WTC11 (cell line): ENCODE data around the gene RASGRF1. TPM values are rescaled to one million over a fixed set of nuclear protein-coding genes. Genes with fewer than 3 reads are reported as not detected.

Source experiments
- ATAC-seq: fragments of 200-7000 bp; cut with Tn5 transposase; 2 replicates; pipeline ENCODE4 v1.10.0; 2021; ENCODE audit warnings: mild to moderate bottlenecking, moderate library complexity
- CTCF ChIA-PET: fragments of 300-600 bp; sonication (Branson Sonifier 250); formaldehyde crosslinking; loops from one replicate; lab custom pipeline; 2021; ENCODE audit warnings: antibody characterized with exemption; lab: Charles Lee
- POLR2A ChIA-PET: fragments of 350-600 bp; sonication (Branson Sonifier 250); formaldehyde crosslinking; loops from one replicate; lab custom pipeline; 2021; ENCODE audit warnings: antibody characterized with exemption; lab: Charles Lee
- DNase-seq: peaks from one replicate; pipeline ENCODE4 v3.0.0; 2021; ENCODE audit warnings: low spot score
- H3K27ac Mint-ChIP-seq: 2 replicates; pipeline ENCODE4 v1.8.0; 2021; ENCODE audit warnings: mixed read lengths
- H3K27me3 Mint-ChIP-seq: 2 replicates; pipeline ENCODE4 v1.8.0; 2021; ENCODE audit warnings: low read depth, mild to moderate bottlenecking, moderate library complexity, mixed read lengths
- H3K36me3 Mint-ChIP-seq: 2 replicates; pipeline ENCODE4 v1.8.0; 2021; ENCODE audit warnings: mixed read lengths
- H3K4me1 Mint-ChIP-seq: 2 replicates; pipeline ENCODE4 v1.8.0; 2022; ENCODE audit warnings: mixed read lengths
- H3K4me3 Mint-ChIP-seq: 2 replicates; pipeline ENCODE4 v1.8.0; 2021; ENCODE audit warnings: mild to moderate bottlenecking, moderate library complexity, mixed read lengths
- H3K9me3 Mint-ChIP-seq: 2 replicates; pipeline ENCODE4 v1.8.0; 2021; ENCODE audit warnings: mixed read lengths
- CBFB ChIP-seq: sonication (generic); formaldehyde crosslinking; IDR thresholded peaks from 2 replicates; pipeline ENCODE4 v1.8.1; 2022; ENCODE audit warnings: mild to moderate bottlenecking, low read depth, missing genetic modification reagents
- CREB1 ChIP-seq: sonication (generic); formaldehyde crosslinking; IDR thresholded peaks from 2 replicates; pipeline ENCODE4 v1.8.0; 2023; ENCODE audit warnings: mild to moderate bottlenecking, missing genetic modification reagents
- FOXJ3 ChIP-seq: sonication (generic); formaldehyde crosslinking; IDR thresholded peaks from 2 replicates; pipeline ENCODE4 v1.9.0; 2021; ENCODE audit warnings: missing genetic modification reagents, mild to moderate bottlenecking, borderline replicate concordance
- FOXP1 ChIP-seq: sonication (generic); formaldehyde crosslinking; IDR thresholded peaks from 2 replicates; pipeline ENCODE4 v1.8.0; 2022; ENCODE audit warnings: missing genetic modification reagents, mild to moderate bottlenecking, moderate library complexity, borderline replicate concordance
- FOXP4 ChIP-seq: sonication (generic); formaldehyde crosslinking; IDR thresholded peaks from 2 replicates; pipeline ENCODE4 v1.8.0; 2022; ENCODE audit warnings: mild to moderate bottlenecking, missing genetic modification reagents
- GABPB1 ChIP-seq: sonication (generic); formaldehyde crosslinking; IDR thresholded peaks from 2 replicates; pipeline ENCODE4 v1.8.1; 2023; ENCODE audit warnings: mild to moderate bottlenecking, missing genetic modification reagents
- GRHL2 ChIP-seq: fragments of 250-450 bp; sonication (Bioruptor Pico); IDR thresholded peaks from 2 replicates; pipeline ENCODE4 v1.8.0; 2022; ENCODE audit warnings: mild to moderate bottlenecking, moderate library complexity; ENCODE audit not compliant: insufficient replicate concordance, severe bottlenecking
- IRF1 ChIP-seq: sonication (generic); formaldehyde crosslinking; IDR thresholded peaks from 2 replicates; pipeline ENCODE4 v1.8.0; 2023; ENCODE audit warnings: missing genetic modification reagents
- IRF2 ChIP-seq: sonication (generic); formaldehyde crosslinking; IDR thresholded peaks from 2 replicates; pipeline ENCODE4 v1.8.0; 2022; ENCODE audit warnings: low read depth, missing genetic modification reagents, borderline replicate concordance
- JUN ChIP-seq: sonication (generic); formaldehyde crosslinking; IDR thresholded peaks from 2 replicates; pipeline ENCODE4 v1.8.0; 2023; ENCODE audit warnings: mild to moderate bottlenecking, missing genetic modification reagents
- KAT7 ChIP-seq: sonication (generic); formaldehyde crosslinking; IDR thresholded peaks from 2 replicates; pipeline ENCODE4 v1.8.1; 2023; ENCODE audit warnings: missing genetic modification reagents, mild to moderate bottlenecking, borderline replicate concordance
- MYBL2 ChIP-seq: sonication (generic); formaldehyde crosslinking; IDR thresholded peaks from 2 replicates; pipeline ENCODE4 v1.8.1; 2023; ENCODE audit warnings: mild to moderate bottlenecking, moderate library complexity, missing genetic modification reagents
- NR1H2 ChIP-seq: sonication (generic); formaldehyde crosslinking; IDR thresholded peaks from 2 replicates; pipeline ENCODE4 v1.9.0; 2021; ENCODE audit warnings: mild to moderate bottlenecking, moderate library complexity, missing genetic modification reagents
- OVOL2 ChIP-seq: fragments of 250-450 bp; sonication (Bioruptor Pico); IDR thresholded peaks from 2 replicates; pipeline ENCODE4 v1.9.0; 2021; ENCODE audit warnings: mild to moderate bottlenecking, borderline replicate concordance
- PRRX2 ChIP-seq: fragments of 250-450 bp; sonication (Bioruptor Pico); IDR thresholded peaks from 2 replicates; pipeline ENCODE4 v1.8.0; 2021; ENCODE audit warnings: mild to moderate bottlenecking
- RORB ChIP-seq: fragments of 250-450 bp; sonication (Bioruptor Pico); IDR thresholded peaks from 2 replicates; pipeline ENCODE4 v1.9.0; 2021; ENCODE audit warnings: mild to moderate bottlenecking
- SP1 ChIP-seq: sonication (generic); formaldehyde crosslinking; conservative IDR thresholded peaks from 2 replicates; pipeline ENCODE4 v1.8.1; 2022; ENCODE audit warnings: missing genetic modification reagents
- TCF7 ChIP-seq: sonication (generic); formaldehyde crosslinking; IDR thresholded peaks from 2 replicates; pipeline ENCODE4 v1.8.0; 2022; ENCODE audit warnings: mild to moderate bottlenecking, low read depth, missing genetic modification reagents, moderate library complexity
- USF2 ChIP-seq: sonication (generic); formaldehyde crosslinking; IDR thresholded peaks from 2 replicates; pipeline ENCODE4 v1.8.1; 2023; ENCODE audit warnings: mild to moderate bottlenecking, missing genetic modification reagents, moderate library complexity
- ZMAT4 ChIP-seq: fragments of 250-450 bp; sonication (Bioruptor Pico); IDR thresholded peaks from 2 replicates; pipeline ENCODE4 v1.9.0; 2021; ENCODE audit warnings: mild to moderate bottlenecking
- ZNF138 ChIP-seq: sonication (generic); formaldehyde crosslinking; conservative IDR thresholded peaks from 2 replicates; pipeline ENCODE4 v1.8.1; 2022; ENCODE audit warnings: mild to moderate bottlenecking, moderate library complexity, missing genetic modification reagents
- ZNF232 ChIP-seq: sonication (generic); formaldehyde crosslinking; IDR thresholded peaks from 2 replicates; pipeline ENCODE4 v1.8.0; 2022; ENCODE audit warnings: mild to moderate bottlenecking, missing genetic modification reagents
- ZNF396 ChIP-seq: fragments of 250-450 bp; sonication (Bioruptor Pico); IDR thresholded peaks from 2 replicates; pipeline ENCODE4 v1.8.0; 2021; ENCODE audit warnings: mild to moderate bottlenecking, moderate library complexity, borderline replicate concordance
- ZNF423 ChIP-seq: fragments of 250-450 bp; sonication (Bioruptor Pico); IDR thresholded peaks from 2 replicates; pipeline ENCODE4 v2.1.2; 2022; ENCODE audit warnings: mild to moderate bottlenecking, moderate library complexity
- total RNA-seq: library from RNA; stranded (reverse); gene quantifications from 3 replicates; pipeline ENCODE4 v1.2.3, GENCODE V29; 2021
- TF ChIP-seq, protein P1 (sequence below): fragments of 200-600 bp; IDR thresholded peaks from 2 replicates; pipeline ENCODE4 v1.8.0; 2022; ENCODE audit warnings: antibody characterized with exemption
- TF ChIP-seq, protein P2 (sequence below): sonication (generic); formaldehyde crosslinking; IDR thresholded peaks from 2 replicates; pipeline ENCODE4 v1.8.0; 2022; ENCODE audit warnings: mild to moderate bottlenecking, missing genetic modification reagents
- TF ChIP-seq, protein P3 (sequence below): sonication (generic); formaldehyde crosslinking; IDR thresholded peaks from 2 replicates; pipeline ENCODE4 v1.8.1; 2022; ENCODE audit warnings: low read depth, missing genetic modification reagents, borderline replicate concordance

The RASGRF1 gene
- total RNA-seq, 1 experiment from 2014 or later = 0.85 TPM

GRCh38 chr15:79078763-79079410, 11.7 kb downstream of the RASGRF1 start:
- ChIA-PET POLR2A (no interaction called here), CTCF (no interaction called here)
- Mint-ChIP-seq H3K27ac (no peak overlapping the region), H3K27me3 (peaks cover 25% of the 10 kb centered on the region), H3K4me3 (no peak overlapping the region), H3K36me3 (no peaks in the 10 kb centered on the region), H3K4me1 (no peaks in the 10 kb centered on the region), H3K9me3 (peaks cover 4% of the 10 kb centered on the region)
- ATAC-seq = no peak
- DNase-seq = no peak
- TF ChIP-seq MYBL2 (no peak), GABPB1 (CRISPR knock-in tag) (no peak)

DNA sequence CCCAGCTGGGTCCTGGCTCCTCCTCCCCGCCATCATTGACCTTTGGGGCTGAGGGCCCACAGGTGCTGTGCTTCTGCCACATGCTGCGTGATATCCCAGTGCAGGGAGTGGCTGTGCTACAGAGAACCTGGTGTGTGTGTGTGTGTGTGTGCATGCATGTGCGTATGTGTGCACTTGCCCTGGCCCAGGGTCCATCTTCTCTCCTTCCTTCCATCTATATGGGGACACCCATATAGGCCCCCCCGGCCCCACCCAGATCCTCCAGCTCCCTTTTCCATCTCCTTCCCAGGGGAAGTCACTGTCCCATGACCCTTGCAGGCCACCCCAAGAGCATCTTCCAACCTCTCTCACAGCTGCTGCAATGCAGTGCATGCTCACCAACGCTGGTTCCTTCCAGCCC, 12.6 kb downstream of the RASGRF1 start:
- Mint-ChIP-seq H3K27me3 (peaks cover 16% of the 10 kb centered on the region), H3K4me3 (no peak overlapping the region), H3K9me3 (peaks cover 4% of the 10 kb centered on the region), H3K27ac (no peak overlapping the region), H3K36me3 (no peaks in the 10 kb centered on the region), H3K4me1 (no peaks in the 10 kb centered on the region)
- ATAC-seq (no peak), DNase-seq (no peak)
- TF ChIP-seq OVOL2 (CRISPR knock-in tag) (no peak), JUN (CRISPR knock-in tag) (no peak), CBFB (CRISPR knock-in tag) (no peak), FOXP4 (no peak), ZMAT4 (CRISPR knock-in tag) (no peak), PRRX2 (CRISPR knock-in tag) (no peak), ZNF138 (CRISPR knock-in tag) (no peak)
- TF ChIP-seq, protein P1, sequence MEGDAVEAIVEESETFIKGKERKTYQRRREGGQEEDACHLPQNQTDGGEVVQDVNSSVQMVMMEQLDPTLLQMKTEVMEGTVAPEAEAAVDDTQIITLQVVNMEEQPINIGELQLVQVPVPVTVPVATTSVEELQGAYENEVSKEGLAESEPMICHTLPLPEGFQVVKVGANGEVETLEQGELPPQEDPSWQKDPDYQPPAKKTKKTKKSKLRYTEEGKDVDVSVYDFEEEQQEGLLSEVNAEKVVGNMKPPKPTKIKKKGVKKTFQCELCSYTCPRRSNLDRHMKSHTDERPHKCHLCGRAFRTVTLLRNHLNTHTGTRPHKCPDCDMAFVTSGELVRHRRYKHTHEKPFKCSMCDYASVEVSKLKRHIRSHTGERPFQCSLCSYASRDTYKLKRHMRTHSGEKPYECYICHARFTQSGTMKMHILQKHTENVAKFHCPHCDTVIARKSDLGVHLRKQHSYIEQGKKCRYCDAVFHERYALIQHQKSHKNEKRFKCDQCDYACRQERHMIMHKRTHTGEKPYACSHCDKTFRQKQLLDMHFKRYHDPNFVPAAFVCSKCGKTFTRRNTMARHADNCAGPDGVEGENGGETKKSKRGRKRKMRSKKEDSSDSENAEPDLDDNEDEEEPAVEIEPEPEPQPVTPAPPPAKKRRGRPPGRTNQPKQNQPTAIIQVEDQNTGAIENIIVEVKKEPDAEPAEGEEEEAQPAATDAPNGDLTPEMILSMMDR = no peak
- TF ChIP-seq, protein P2, sequence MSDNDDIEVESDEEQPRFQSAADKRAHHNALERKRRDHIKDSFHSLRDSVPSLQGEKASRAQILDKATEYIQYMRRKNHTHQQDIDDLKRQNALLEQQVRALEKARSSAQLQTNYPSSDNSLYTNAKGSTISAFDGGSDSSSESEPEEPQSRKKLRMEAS (CRISPR knock-in tag) = no peak
- CTCF ChIA-PET = no interaction called here
- POLR2A ChIA-PET = no interaction called here

GRCh38 chr15:79076661-79077060, 13.9 kb downstream of the RASGRF1 start:
- ChIA-PET POLR2A (no interaction called here), CTCF (interaction anchor here (0.6 to 1.1 kb wide), 5 partner anchors 49 to 576 kb away, joined by 3 to 4 read pairs (median 3); no protein-coding TSS in a partner anchor)
- Mint-ChIP-seq H3K4me3 (no peak overlapping the region), H3K9me3 (no peaks in the 10 kb centered on the region), H3K27ac (no peak overlapping the region), H3K36me3 (no peaks in the 10 kb centered on the region)
- TF ChIP-seq ZNF396 (CRISPR knock-in tag) = no peak
- TF ChIP-seq SP1 (CRISPR knock-in tag) = no peak
- no peak for TF ChIP-seq IRF1 (CRISPR knock-in tag)
- no peak for TF ChIP-seq JUN (CRISPR knock-in tag)
- no peak for TF ChIP-seq ZNF232
- TF ChIP-seq, protein P3, sequence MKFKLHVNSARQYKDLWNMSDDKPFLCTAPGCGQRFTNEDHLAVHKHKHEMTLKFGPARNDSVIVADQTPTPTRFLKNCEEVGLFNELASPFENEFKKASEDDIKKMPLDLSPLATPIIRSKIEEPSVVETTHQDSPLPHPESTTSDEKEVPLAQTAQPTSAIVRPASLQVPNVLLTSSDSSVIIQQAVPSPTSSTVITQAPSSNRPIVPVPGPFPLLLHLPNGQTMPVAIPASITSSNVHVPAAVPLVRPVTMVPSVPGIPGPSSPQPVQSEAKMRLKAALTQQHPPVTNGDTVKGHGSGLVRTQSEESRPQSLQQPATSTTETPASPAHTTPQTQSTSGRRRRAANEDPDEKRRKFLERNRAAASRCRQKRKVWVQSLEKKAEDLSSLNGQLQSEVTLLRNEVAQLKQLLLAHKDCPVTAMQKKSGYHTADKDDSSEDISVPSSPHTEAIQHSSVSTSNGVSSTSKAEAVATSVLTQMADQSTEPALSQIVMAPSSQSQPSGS (CRISPR knock-in tag) = no peak
- TF ChIP-seq NR1H2 (CRISPR knock-in tag) = no peak
- TF ChIP-seq GRHL2 (CRISPR knock-in tag) = no peak
- no peak for TF ChIP-seq USF2 (CRISPR knock-in tag)
- TF ChIP-seq FOXP1 (CRISPR knock-in tag) = no peak
- TF ChIP-seq KAT7 (CRISPR knock-in tag) = no peak
- TF ChIP-seq PRRX2 (CRISPR knock-in tag) = no peak
- TF ChIP-seq RORB (CRISPR knock-in tag) = no peak
- no peak for TF ChIP-seq CREB1 (CRISPR knock-in tag)
- no peak for TF ChIP-seq FOXJ3
- TF ChIP-seq TCF7 (CRISPR knock-in tag) = no peak
- TF ChIP-seq IRF2 (CRISPR knock-in tag) = no peak
- no peak for TF ChIP-seq ZNF423 (CRISPR knock-in tag)
- TF ChIP-seq, all 79 proteins: peak for 0
- ATAC-seq (no peak), DNase-seq (no peak)
- peaks cover 10% of the 10 kb centered on the region for H3K27me3 Mint-ChIP-seq
- H3K4me1 Mint-ChIP-seq = no peaks in the 10 kb centered on the region
